Measurements from ENCODE around the gene MEOX2.

GRCh38 chr7:15648461-15648961 lies 38.0 kb downstream of the MEOX2 start:
- TF ChIP-seq CTCF (IDR thresholded peaks at IDR 0.05) (no peak), POLR2A (IDR thresholded peaks at IDR 0.05) (no peak)
